GM19372 (cell line): ENCODE results near the gene ZNF408.

Experiments
- ATAC-seq: cut with Tn5 transposase; IDR thresholded peaks from one replicate; pipeline ENCODE4 v1.9.1; 2021; ENCODE audit warnings: mild to moderate bottlenecking, low read depth, moderate library complexity; ENCODE audit not compliant: unreplicated experiment

Gene ZNF408

DNA sequence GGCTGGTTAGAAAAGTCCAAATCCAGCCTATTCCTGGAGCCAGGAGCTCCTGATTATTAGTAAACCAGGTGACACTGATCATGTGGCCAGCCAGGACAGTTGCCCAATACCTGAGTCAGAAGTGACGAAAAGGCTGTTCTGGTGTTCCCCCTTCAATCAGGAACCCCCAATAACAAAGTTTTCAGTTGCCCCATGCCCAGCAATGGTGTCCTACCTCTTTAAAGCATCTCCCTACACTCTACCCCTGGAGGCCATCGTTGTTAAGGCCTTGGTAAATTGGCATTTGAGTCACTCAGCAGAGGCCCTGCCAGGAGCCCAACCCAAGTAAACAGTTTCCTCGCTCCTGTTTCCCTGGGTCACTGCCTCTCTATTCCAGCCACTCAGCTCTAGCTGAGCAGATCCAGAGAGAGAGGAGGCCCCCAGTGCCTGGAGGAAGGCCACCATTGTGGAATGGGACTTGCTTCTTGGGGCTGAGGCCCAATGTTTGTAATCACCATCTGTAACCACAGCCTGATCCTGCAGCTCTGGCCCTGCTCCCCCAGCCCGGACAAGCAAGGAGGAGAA is 25.5 kb upstream of the ZNF408 start:
- ATAC-seq: no peak

DNA sequence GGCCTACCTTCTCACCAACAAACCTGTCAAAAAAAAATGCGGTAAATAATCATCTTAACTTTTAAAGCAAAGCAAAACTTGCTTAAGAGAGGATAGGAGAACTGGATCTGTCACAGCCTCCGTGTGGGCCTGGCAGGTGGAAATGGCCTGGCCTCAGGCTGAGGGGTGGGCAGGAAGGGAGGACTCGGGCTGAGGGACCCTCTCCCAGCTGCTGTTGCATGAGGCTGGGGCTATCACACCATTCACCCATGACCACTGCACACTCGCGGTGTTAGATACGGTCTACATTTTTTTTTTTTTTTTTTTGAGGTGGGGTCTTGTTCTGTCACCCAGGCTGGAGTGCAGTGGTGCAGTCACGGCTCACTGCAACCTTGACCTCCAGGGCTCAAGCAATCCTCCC is 24.9 kb upstream of the ZNF408 start:
- no peak for ATAC-seq

DNA sequence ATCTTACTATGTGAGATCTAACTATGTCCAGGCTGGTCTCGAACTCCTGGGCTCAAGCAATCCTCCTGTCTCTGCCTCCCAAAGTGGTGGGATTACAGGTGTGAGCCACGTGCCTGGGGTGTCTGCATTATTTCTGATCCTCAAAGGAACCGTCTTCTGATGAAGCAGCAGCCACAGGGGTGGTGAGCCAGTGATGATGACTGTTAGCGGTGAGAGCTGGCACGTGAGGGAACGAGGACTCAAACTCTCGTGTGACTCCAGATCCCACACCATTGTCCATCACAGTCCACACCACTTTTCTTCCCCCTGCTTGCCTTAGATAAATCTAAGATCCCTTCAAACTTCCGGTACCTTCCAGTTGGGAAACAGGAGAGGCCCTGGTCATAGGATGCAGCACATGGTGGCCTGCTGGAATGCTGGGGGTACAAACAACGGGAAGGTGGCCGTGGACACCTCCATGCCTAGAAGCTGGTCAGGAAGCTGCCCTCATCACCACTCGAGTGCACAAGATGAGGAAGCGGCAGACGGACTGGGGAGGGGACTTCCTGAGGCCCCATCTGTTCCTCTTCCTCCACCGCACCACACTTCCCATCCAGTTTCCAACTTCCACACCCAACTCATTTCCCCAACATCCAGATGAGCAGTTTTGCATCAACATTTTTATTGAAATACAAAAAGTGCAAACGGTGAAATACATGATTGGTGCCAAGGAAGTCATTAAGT is 24.2 kb upstream of the ZNF408 start:
- ATAC-seq: no peak

DNA sequence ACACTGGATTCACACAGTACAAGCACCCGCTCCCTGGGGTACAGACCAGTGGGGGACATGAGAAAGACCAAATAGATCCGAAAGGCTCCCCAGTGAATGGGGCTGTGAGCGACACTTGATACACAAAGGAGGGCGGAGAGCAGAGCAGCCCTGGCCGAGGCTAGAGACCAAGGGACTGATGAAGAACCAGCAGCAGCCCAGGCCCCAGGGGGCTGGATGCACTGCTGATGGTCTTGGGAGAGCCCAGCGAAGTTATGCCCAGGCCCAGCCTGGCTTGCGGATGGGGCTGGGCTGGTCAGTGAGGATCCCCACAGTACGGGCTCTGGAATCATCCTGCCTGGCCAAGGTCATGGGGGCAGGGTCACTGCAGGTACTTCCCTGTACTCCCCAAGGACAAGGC is 23.7 kb upstream of the ZNF408 start:
- no peak for ATAC-seq

DNA sequence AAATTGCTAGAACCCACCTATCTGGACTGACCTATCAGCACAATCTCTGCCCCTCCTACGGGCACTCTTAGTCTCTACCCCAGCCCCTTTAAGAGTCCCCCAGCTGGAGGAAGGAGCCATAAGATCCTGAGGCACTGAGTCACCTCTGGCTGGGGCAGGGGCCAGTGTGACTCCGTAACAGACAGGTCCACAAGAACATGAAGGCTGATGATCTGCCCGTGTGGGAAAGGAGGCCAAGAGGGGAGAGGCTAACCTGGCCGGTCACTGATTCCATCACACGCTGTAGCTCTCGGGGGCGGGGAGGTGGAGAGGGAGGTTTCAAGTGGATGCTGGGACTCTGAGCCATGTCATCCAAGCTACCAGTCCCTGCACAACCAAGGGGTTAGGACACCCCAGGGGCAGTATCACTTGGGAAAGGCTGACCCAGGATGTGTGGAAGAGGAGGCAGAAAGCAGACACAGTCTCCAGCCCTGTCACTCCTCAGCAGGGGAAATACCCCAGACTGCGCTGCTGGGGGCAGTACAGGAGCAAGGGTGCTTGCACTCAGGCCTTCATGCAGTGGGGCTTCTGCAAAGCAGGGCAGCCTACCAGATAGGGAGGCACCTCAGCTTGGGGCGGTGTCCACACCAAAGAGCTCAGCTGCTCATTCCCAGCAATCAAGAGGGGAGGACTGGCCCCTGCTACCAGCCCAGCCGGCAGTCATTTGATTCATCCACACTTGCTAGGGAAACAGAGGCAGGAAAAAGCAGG is 22.7 kb upstream of the ZNF408 start:
- no peak for ATAC-seq

DNA sequence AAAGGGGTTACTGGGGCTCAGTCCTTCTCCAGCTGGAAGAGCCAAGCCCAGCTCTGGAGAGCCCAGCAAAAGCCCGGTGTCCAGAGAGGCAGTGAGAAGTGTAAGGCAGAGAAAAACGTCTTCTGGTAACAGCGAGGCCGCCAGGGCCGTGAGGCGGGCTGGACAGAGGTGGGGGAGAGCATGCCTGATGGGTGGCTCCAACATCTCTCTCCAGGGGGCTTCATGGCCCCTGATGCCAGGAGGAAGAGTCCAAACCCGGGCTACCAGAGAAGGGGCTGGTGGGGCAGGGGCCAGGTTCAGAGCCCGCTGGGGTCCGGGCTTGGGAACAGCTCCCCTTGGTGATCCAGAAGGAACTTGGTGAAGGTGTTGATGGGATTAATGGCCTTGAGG is 22.1 kb upstream of the ZNF408 start:
- no peak for ATAC-seq

DNA sequence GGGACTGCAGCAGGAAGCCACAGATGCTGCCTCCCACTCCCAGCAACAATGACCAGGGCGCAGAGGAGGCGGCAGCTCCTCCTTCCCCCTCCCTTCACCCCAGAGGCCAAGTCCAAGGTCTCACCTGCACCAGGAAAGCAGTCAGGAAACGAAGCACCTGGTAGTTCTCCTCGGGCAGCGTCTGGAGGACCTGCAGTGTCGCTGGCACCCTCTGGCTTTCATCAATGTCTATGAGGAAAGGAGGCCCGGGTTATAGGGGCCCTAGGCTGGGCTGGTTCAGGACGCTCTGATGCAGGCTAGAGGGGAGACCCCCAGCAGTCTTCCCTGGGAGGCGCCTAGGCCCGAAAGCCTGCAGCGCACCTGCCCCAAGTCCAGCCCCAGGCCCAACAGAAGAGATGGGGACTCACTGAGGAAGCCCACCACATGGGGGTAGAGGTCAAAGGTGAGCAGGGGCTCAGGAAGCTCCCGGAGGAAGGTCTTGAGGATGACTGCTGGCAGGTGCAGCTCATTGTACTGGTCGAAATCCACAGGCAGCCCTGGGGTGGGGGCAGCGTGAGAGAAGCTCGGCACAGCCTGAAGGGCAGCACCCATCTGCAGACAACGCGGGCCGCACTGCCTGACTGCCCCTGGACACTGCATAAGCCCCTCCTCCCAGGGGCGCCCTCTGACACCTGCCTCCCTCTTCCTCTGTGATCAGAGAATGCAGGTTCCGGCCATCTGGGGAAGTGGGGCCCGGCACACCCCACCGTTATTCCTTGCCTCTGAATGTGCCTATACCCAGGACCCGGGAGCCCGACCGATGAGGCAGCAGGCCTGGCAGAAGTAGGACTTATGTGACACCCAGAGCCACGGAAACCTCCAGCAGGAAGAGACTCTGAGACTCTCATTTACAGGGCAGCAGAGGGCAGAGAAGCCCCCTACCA is 21.3 kb upstream of the ZNF408 start:
- ATAC-seq: no peak

DNA sequence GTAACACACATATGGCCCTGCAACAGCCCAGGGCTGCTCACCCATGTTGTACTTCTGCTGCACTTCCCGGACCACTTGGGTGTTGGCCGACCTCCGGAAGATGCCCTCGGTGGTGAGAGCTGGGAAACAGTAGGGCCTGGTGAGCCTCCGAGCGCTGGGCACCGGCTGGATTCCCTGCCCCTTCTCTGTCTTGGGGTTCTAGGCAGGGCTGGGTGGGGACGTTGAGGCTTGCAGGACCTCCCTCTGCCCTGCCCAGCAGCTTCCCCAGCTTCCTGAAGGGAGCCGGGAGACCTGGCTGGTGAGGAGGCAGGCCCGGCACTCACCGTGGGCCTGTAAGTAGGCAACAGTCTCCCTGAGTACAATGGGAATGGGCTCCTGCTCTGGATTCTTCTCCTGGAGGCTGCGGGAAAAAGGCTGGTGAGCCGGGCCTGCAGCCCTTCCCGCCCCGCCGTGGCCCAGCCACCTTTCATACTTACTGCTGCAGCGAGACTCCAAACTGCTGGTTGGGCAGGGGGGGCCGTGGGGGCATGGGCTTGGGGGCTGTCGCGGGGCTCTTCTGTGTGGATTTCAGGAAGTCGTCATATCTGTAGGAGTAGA is 20.6 kb upstream of the ZNF408 start:
- ATAC-seq: no peak

DNA sequence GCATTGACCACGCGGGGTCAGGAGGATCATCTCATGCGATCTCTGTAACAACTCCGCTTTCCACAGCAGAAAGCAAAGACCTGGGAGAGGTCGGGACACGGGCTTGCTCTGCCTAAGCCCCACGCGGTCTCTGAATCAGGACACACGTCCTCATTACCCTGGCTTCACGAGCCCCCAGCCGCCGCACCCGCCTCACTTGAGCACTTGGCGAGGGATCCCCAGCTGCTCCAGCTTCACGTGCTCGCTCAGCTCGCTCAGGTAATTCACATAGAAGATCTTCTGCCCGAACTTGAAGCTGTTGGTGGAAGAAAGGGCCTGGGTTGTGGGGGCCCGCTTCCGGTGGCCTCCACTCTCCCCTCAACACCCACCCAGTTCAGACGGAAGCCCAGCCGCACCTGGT is 20.0 kb upstream of the ZNF408 start:
- no peak for ATAC-seq

DNA sequence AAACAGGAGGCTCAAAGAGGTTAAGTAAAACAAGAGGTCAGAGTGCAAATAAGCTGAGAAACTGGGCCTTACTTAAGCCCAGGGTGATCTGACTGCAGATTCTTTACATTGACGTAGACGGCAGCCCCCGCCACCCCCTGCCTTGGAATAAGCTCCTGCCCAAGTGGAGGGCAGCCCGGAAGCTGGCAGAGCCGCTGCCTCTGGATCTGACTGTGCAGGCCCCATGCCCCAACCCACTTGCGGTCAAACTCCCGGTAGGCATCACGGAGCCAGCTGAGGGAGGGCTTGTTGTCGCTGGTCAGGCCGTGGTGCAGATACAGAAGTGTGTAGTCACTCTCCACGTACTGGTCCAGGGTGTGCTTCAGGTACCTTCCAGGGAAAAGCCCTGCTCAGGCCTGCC is 19.0 kb upstream of the ZNF408 start:
- no peak for ATAC-seq

DNA sequence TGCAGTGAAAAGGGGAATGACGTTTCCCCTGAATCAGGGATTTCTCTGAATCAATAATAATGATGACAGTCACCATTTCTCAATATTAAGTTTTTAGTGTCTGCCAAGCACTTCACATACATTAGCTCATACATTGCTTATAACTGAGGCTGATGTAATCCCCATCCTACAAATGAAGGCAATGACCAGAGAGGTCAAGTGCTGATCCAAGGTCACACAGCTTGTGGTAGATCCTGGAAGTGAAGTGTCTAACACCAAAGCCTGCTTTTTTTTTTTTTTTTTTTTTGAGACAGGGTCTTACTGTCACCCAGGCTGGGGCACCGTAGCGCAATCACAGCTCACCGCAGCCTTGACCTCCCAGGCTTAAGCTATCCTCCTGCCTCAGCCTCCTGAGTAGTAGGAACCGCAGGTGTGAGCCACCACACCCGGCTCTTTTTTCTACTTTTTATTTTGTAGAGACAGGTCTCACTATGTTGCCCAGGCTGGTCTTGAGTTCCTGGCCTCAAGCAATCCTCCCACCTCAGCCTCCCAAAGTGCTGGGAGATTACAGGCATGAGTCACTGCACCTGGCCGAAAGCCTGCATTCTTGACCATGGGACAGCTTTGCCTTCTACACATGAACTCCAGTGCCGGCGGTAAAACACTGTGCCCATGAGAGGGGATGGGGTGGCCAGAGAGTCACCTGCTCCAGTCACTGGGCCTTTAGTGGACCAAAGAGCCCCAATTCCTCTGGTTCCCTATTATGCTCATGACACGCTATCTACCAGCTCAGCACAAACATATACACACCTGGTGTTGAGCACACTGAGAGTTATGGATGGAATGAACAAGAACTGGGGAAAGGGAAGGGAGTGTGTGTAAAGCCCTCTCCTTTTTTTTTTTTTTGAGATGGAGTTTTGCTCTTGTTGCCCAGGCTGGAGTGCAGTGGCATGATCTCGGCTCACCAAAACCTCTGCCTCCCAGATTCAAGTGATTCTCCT is 17.8 kb upstream of the ZNF408 start:
- ATAC-seq: no peak

DNA sequence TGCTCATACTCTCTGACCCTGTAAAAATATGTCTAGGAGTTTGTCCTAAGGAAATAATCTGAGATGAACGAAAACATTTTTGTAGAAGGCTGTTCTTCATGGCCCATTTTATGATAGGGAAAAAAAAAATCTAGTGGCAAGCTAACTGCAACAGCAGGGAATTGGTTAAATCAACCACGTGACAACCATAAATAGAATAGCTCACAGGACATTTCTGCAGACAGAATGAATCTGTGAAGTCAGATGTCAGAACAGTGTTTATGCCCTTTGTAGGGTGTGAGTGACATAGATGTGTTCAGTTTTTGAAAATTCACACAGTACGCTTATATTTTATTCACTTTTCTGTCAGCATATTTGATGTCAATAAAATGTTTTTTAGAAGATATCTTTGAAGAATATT is 16.5 kb upstream of the ZNF408 start:
- no peak for ATAC-seq

DNA sequence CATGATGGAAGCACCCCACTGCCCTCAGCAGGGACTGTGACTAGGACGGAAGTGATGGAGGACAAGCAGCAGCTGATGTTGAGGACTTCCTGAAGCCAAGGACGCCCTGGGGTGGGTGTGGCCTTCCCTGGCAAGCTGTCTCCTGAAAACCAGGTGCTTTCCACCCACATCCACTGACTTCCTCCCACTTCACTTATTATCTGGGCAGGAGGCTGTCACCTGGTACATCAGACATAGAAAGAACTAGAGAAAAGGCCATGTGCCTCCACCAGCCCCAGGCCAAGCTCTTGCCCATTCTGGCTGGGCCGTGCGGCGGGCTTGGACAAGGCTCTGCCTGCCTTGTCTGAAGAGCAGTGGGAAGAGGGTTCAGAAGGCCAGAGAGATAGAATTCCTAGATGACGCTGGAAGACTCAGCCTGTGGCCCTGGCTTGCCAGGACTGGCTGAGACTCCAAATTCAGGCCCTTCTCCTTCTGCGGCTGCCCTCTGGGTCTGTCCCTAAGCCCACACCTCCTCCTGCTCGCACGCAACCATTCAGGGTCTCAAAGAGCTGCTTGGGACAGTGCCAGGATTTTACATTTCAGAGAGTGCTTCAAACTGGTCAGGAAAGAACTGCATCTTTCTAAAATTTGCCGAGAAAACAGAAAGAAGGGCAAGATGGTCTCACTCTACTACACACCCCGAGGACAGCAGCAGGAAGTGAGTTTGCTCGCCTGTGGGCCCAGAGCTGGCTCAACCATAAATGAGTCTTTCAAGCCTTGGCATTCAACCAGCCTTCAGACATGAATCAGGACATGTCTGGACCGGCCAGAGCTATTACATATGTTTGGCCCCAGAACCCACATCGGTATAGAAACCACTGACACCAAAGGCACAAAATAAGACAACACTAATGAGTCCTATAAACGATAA is 13.7 kb upstream of the ZNF408 start:
- no peak for ATAC-seq

DNA sequence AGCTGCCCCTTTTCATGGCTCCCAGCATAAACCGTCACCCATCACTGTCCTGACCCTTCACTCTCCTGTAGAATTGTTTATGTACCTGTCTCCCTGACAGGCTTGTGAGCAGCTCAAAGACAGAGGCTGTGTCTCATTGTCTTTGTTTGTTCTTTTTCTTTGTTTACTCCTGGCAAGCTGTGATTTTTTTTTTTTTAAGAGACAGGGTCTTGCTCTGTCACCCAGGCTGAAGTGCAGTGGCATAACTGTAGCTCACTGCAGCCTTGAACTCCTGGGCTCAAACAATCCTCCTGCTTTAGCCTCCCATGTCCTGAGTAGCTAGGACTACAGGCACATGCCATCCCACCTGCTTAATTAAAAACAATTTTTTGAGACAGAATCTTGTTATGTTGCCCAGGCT is 10.1 kb upstream of the ZNF408 start:
- no peak for ATAC-seq

DNA sequence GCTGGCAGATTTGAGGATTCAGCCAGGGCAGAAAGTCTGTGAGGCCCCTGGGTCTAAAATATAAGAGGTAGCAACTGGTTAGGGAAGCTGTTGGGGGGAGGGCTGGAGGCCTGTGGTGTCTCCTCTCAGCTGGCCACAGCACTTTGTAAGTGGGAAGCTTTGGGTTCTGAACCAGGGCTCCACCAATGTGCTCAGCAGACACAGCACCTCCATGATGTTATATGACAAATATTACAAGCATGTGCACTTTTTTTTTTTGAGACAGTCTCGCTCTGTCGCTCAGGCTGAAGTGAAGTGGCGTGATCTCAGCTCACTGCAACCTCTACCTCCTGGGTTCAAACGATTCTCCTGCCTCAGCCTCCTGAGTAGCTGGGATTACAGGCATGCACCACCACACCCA is 8.4 kb upstream of the ZNF408 start:
- no peak for ATAC-seq

DNA sequence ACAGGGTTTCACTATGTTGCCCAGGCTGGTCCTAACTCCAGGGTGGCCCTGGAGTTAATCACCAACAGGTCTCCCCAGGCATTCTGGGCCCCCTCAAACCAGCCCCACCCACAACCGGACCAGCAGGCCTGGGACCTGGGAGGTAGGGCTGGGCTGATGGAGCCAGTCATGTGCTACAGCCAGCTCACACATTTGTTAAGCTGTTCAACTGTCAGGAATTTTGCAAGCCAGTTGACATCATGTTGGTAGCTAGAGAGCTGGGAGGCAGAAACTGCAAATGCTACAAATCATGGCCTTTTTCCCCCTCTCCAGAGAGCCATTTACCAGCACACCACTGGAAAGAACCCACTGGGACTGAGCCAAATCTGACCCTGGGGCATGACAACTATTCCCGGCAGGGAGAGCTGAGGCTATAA is 7.2 kb upstream of the ZNF408 start:
- ATAC-seq: no peak

DNA sequence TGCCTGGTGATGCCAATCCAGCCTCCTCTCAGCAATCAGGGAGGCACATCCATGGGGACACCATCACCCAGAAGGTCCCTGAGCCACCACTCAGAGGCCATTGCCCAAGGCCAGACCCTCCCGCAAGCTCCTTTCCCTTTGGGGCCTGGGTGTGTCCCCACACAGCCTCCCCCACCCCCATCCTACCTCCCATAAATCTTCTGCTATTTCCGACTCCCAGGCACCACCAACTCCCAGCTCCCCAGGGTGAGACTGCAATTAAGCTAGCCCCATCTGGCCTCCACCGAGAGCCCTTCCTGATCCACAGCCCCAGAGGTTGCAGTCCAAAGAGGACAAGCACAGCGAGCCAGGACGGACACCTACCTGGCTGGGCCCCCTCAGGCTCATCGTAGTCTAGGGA is 6.8 kb upstream of the ZNF408 start:
- no peak for ATAC-seq

DNA sequence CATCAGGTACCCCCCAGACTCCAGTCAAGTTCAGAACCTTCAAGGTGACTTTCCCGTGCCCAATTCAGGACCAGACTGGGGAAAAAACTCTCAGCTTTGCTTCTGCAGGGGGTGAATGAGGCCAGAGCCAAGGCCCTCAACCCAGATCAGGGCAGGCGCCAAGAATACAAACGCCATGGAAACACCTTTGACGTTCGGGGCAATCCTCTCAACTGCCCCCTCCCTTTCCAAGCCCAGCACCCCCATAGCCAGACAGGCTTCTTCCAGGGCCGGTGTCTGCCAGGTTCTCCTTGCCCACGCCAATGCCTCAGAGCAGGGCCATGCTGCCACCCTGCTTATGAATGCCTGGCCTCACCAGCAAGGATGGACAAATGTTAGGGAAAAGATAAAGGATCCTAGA is 6.2 kb upstream of the ZNF408 start:
- ATAC-seq: no peak
